H9 (cell line): ENCODE data around the gene RALGAPB. TPM values are rescaled to one million over a fixed set of nuclear protein-coding genes. Genes with fewer than 3 reads are reported as not detected.

Experiments used
- DNase-seq: peaks from one replicate; pipeline ENCODE4 v3.0.0-alpha.2; 2017
- H2AFZ ChIP-seq: one replicate; pipeline ENCODE4 v1.6.1; 2013; ENCODE audit warnings: mild to moderate bottlenecking, low read length, control low read depth, moderate library complexity
- H2AK5ac ChIP-seq: 2 replicates; pipeline ENCODE4 v1.6.1; 2013; ENCODE audit warnings: low read length, control low read depth, mixed read lengths; ENCODE audit not compliant: insufficient read length
- H2BK120ac ChIP-seq: one replicate; pipeline ENCODE4 v1.6.1; 2013; ENCODE audit warnings: low read depth, mild to moderate bottlenecking, low read length, control low read depth, inconsistent platforms; ENCODE audit not compliant: poor library complexity, severe bottlenecking
- H2BK12ac ChIP-seq: 2 replicates; pipeline ENCODE4 v1.6.1; 2013; ENCODE audit warnings: low read length, control low read depth, mixed read lengths, low read depth; ENCODE audit not compliant: insufficient read length
- H2BK15ac ChIP-seq: 2 replicates; pipeline ENCODE4 v1.6.1; 2013; ENCODE audit warnings: low read depth, low read length, control low read depth
- H2BK20ac ChIP-seq: one replicate; pipeline ENCODE4 v1.6.1; 2013; ENCODE audit warnings: low read depth, mild to moderate bottlenecking, low read length, control low read depth, inconsistent platforms; ENCODE audit not compliant: poor library complexity, severe bottlenecking
- H2BK5ac ChIP-seq: 2 replicates; pipeline ENCODE4 v1.6.1; 2013; ENCODE audit warnings: low read length, control low read depth, mixed read lengths; ENCODE audit not compliant: insufficient read length
- H3K14ac ChIP-seq: 2 replicates; pipeline ENCODE4 v1.6.1; 2013; ENCODE audit warnings: low read length, control low read depth; ENCODE audit not compliant: insufficient read depth
- H3K18ac ChIP-seq: 2 replicates; pipeline ENCODE4 v1.6.1; 2013; ENCODE audit warnings: low read depth, mild to moderate bottlenecking, mixed read lengths, low read length, control low read depth; ENCODE audit not compliant: insufficient read length
- H3K23ac ChIP-seq: 2 replicates; pipeline ENCODE4 v1.6.1; 2013; ENCODE audit warnings: low read length, control low read depth, mixed read lengths, low read depth; ENCODE audit not compliant: insufficient read length
- H3K23me2 ChIP-seq: 2 replicates; pipeline ENCODE4 v1.6.1; 2013; ENCODE audit warnings: low read depth, mild to moderate bottlenecking, mixed read lengths, low read length, control low read depth; ENCODE audit not compliant: insufficient read length, poor library complexity, severe bottlenecking
- H3K27ac ChIP-seq: 2 replicates; pipeline ENCODE4 v1.5.1; 2013; ENCODE audit warnings: low read length, control low read depth, mixed read lengths, low read depth; ENCODE audit not compliant: insufficient read length
- H3K27me3 ChIP-seq: 2 replicates; pipeline ENCODE4 v1.6.1; 2013; ENCODE audit warnings: low read length, control low read depth, inconsistent platforms; ENCODE audit not compliant: insufficient read depth
- H3K4ac ChIP-seq: 2 replicates; pipeline ENCODE4 v1.6.1; 2013; ENCODE audit warnings: low read depth, mild to moderate bottlenecking, control low read depth, inconsistent platforms, low read length, moderate library complexity
- H3K4me1 ChIP-seq: 2 replicates; pipeline ENCODE4 v1.6.1; 2013; ENCODE audit warnings: low read length, control low read depth, inconsistent platforms; ENCODE audit not compliant: insufficient read depth
- H3K4me2 ChIP-seq: 2 replicates; pipeline ENCODE4 v1.6.1; 2013; ENCODE audit warnings: low read length, control low read depth, mixed read lengths; ENCODE audit not compliant: insufficient read length, insufficient read depth
- H3K56ac ChIP-seq: 2 replicates; pipeline ENCODE4 v1.6.1; 2013; ENCODE audit warnings: low read depth, mild to moderate bottlenecking, mixed read lengths, low read length, control low read depth; ENCODE audit not compliant: insufficient read length
- H3K79me1 ChIP-seq: 2 replicates; pipeline ENCODE4 v1.6.1; 2013; ENCODE audit warnings: low read depth, mild to moderate bottlenecking, moderate library complexity, low read length, control low read depth, inconsistent platforms; ENCODE audit not compliant: insufficient read depth, poor library complexity, severe bottlenecking
- H3K79me2 ChIP-seq: 2 replicates; pipeline ENCODE4 v1.6.1; 2013; ENCODE audit warnings: low read length, control low read depth, inconsistent platforms; ENCODE audit not compliant: insufficient read depth
- H3K9ac ChIP-seq: 2 replicates; pipeline ENCODE4 v1.6.1; 2013; ENCODE audit warnings: low read length, control low read depth, mixed read lengths; ENCODE audit not compliant: insufficient read length; ENCODE audit errors: extremely low read depth
- H3K9me3 ChIP-seq: one replicate; pipeline ENCODE4 v1.6.1; 2013; ENCODE audit warnings: low read depth, low read length, inconsistent platforms; ENCODE audit not compliant: control insufficient read depth
- H3T11ph ChIP-seq: one replicate; pipeline ENCODE4 v1.6.1; 2013; ENCODE audit warnings: mild to moderate bottlenecking, low read length, control low read depth, inconsistent platforms
- H4K20me1 ChIP-seq: one replicate; pipeline ENCODE4 v1.6.1; 2013; ENCODE audit not compliant: control insufficient read depth, insufficient read length, insufficient read depth
- H4K5ac ChIP-seq: 2 replicates; pipeline ENCODE4 v1.6.1; 2013; ENCODE audit warnings: low read depth, mild to moderate bottlenecking, mixed read lengths, low read length, control low read depth; ENCODE audit not compliant: insufficient read length
- H4K8ac ChIP-seq: replicated peaks from 2 replicates; pipeline ENCODE4 v1.6.1; 2013; ENCODE audit warnings: low read length, control low read depth, mixed read lengths, low read depth; ENCODE audit not compliant: insufficient read length
- H4K91ac ChIP-seq: 2 replicates; pipeline ENCODE4 v1.6.1; 2013; ENCODE audit warnings: low read depth, mild to moderate bottlenecking, moderate library complexity, mixed read lengths, low read length, control low read depth; ENCODE audit not compliant: insufficient read length
- H3K27ac Mint-ChIP-seq, 3 experiments: 2 replicates in 2 of 3; 3 replicates in 1 of 3; pipeline ENCODE4 v1.8.0; 2020 to 2021; ENCODE audit warnings: mixed read lengths in 3 of 3, mild to moderate bottlenecking in 1 of 3, moderate library complexity in 1 of 3
- H3K27me3 Mint-ChIP-seq: 2 replicates; pipeline ENCODE4 v1.8.0; 2021; ENCODE audit warnings: low read depth, mild to moderate bottlenecking, moderate library complexity, mixed read lengths
- H3K36me3 Mint-ChIP-seq, 3 experiments: 2 replicates in 2 of 3; 3 replicates in 1 of 3; pipeline ENCODE4 v1.8.0; 2020 to 2021; ENCODE audit warnings: low read depth in 3 of 3, mixed read lengths in 3 of 3; ENCODE audit not compliant: insufficient read depth in 1 of 3
- H3K4me1 Mint-ChIP-seq, 2 experiments: 2 replicates each; pipeline ENCODE4 v1.8.0; 2020; ENCODE audit warnings: mixed read lengths in 2 of 2
- H3K4me3 Mint-ChIP-seq, 2 experiments: 2 replicates in 1 of 2; 3 replicates in 1 of 2; pipeline ENCODE4 v1.8.0; 2020 to 2021; ENCODE audit warnings: mild to moderate bottlenecking in 2 of 2, mixed read lengths in 2 of 2, moderate library complexity in 1 of 2
- H3K9me3 Mint-ChIP-seq, 2 experiments: 2 replicates in 1 of 2; 3 replicates in 1 of 2; pipeline ENCODE4 v1.8.0; 2020; ENCODE audit warnings: mild to moderate bottlenecking in 2 of 2, mixed read lengths in 2 of 2, moderate library complexity in 1 of 2
- CTCF ChIP-seq: fragments of 200-600 bp; sonication (generic); conservative IDR thresholded peaks from 3 replicates; pipeline ENCODE4 v1.8.0; 2021; ENCODE audit warnings: antibody characterized with exemption, mild to moderate bottlenecking
- WGBS: extraction: QIAGEN DNeasy Blood & Tissue Kit; methylation state at CpG from one replicate; pipeline ENCODE4 v1.1.7; 2013; ENCODE audit warnings: missing lambda C conversion rate, low lambda C conversion rate, mixed read lengths; ENCODE audit not compliant: insufficient read length; ENCODE audit errors: extremely low coverage; 5-methylcytosine and 5-hydroxymethylcytosine counted together
- total RNA-seq: library from RNA; stranded (reverse); gene quantifications from 2 replicates; pipeline ENCODE4 v1.2.1, GENCODE V29; 2021

Gene RALGAPB
- total RNA-seq, 1 experiment from 2014 or later = 28.5 TPM

- Histone ChIP-seq H3K23me2 (peaks cover 9% of the 10 kb centered on the region), H3K79me2 (peaks cover 44% of the 10 kb centered on the region; the same call in 1 of the 2 replicates), H3T11ph (no peak within 1 kb of the TSS), H3K56ac (no peak within 1 kb of the TSS), H3K27ac (peak within 1 kb of the TSS; percentile 16), H2AFZ (no peak within 1 kb of the TSS), H3K79me1 (peaks cover 13% of the 10 kb centered on the region), H3K4ac (peak within 1 kb of the TSS; percentile 59; the same call in 1 of the 2 replicates), H3K9me3 (no peaks in the 10 kb centered on the region), H4K91ac (peak within 1 kb of the TSS; percentile 78), H2BK12ac (no peak within 1 kb of the TSS), H3K23ac (no peak within 1 kb of the TSS), H3K14ac (peak within 1 kb of the TSS; percentile 92), H2BK20ac (no peak within 1 kb of the TSS), H3K4me1 (peaks cover 2% of the 10 kb centered on the region; the same call in 1 of the 2 replicates), H3K4me2 (peak within 1 kb of the TSS; percentile 73), H2AK5ac (no peak within 1 kb of the TSS), H3K9ac (peak within 1 kb of the TSS; percentile 93), H2BK5ac (no peak within 1 kb of the TSS), H2BK15ac (no peak within 1 kb of the TSS), H4K5ac (peak within 1 kb of the TSS; percentile 88), H2BK120ac (peak within 1 kb of the TSS; percentile 8), H4K20me1 (peaks cover 5% of the 10 kb centered on the region), H3K18ac (peak within 1 kb of the TSS; percentile 82), H3K27me3 (no peaks in the 10 kb centered on the region), H4K8ac (no peak within 1 kb of the TSS)
- WGBS = no CpG with 5 or more reads among the region's 65 CpGs
- Mint-ChIP-seq H3K27me3 (peaks cover 9% of the 10 kb centered on the region), H3K4me1 (peaks cover 26 to 28% of the 10 kb centered on the region in 2 experiments), H3K36me3 (peaks cover 43 to 47% (median 44%) of the 10 kb centered on the region in 3 experiments), H3K4me3 (peak within 1 kb of the TSS; percentile 96 to 98), H3K27ac (peak within 1 kb of the TSS; percentile 99), H3K9me3 (peaks cover 0 to 1% of the 10 kb centered on the region in 2 experiments; a peak in 1 of 5 replicates)
- DNase-seq = peak; percentile 91
- TF ChIP-seq CTCF = peak; percentile 100
Observed at GRCh38 chr20:38434770-38435554, 37.7 kb upstream of the RALGAPB start, which contains the start of gene SNHG17. TSS of gene SNHG17 (minus strand) at chr20:38435328.
